ENCODE results near the gene FCER1A.

Gene FCER1A

GRCh38 chr1:159352436-159352835, 50.3 kb downstream of the FCER1A start:
- no peak for DNase-seq (ENCODE audit: low read depth in 3 of 3)

Measured in stimulated activated CD4-positive, alpha-beta T cell treated with anti-CD3 and anti-CD28 coated beads, TNF-alpha, amount 100 ng/mL, for 24 hours (primary cell).